ENCODE measurements around the gene VPS52.
A peak's percentile ranks its signal among the peaks of the same experiment; 100 is the strongest.

- peak in 3 of 4 experiments; percentile 65 to 79 (median 69) for TF ChIP-seq CTCF (IDR thresholded peaks at IDR 0.05)
- TF ChIP-seq EP300 (IDR thresholded peaks at IDR 0.05), result no peak
Observed at GRCh38 chr6:33299237-33299944, 27.7 kb upstream of the VPS52 start.
